ENCODE measurements around the gene SSU72.
"Not testable (repeated sequence)": the region's sequence is repeated elsewhere in the genome, so short reads cannot be mapped to it uniquely, and the experiment has no call there.

DNA sequence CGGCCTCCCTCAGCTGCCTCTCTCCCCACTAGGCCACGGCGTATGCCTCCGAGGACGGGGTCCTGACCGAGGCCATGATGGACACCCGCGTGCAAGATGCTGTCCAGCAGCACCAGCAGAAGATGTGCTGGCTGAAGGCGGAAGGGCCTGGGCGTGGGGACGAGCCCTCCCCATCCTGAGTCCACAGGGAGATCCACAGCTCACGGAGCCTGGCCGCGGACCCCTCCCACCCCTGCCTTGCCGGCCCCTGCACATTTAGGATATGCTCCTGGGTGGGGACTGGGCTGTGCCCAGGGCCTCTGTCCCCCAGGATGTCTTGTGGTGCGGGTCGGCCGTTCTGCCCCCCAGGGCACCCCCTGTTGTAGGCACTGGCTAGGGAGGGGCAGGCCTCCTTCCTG is 40.8 kb downstream of the SSU72 start:
- TF ChIP-seq, protein P1, sequence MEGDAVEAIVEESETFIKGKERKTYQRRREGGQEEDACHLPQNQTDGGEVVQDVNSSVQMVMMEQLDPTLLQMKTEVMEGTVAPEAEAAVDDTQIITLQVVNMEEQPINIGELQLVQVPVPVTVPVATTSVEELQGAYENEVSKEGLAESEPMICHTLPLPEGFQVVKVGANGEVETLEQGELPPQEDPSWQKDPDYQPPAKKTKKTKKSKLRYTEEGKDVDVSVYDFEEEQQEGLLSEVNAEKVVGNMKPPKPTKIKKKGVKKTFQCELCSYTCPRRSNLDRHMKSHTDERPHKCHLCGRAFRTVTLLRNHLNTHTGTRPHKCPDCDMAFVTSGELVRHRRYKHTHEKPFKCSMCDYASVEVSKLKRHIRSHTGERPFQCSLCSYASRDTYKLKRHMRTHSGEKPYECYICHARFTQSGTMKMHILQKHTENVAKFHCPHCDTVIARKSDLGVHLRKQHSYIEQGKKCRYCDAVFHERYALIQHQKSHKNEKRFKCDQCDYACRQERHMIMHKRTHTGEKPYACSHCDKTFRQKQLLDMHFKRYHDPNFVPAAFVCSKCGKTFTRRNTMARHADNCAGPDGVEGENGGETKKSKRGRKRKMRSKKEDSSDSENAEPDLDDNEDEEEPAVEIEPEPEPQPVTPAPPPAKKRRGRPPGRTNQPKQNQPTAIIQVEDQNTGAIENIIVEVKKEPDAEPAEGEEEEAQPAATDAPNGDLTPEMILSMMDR (IDR thresholded peaks at IDR 0.05) = not testable (repeated sequence)
- TF ChIP-seq POLR2AphosphoS5, POLR2A, EP300 (IDR thresholded peaks at IDR 0.05): not testable (repeated sequence)
